ENCODE measurements around the gene URAD.
"Not testable (repeated sequence)": the region's sequence is repeated elsewhere in the genome, so short reads cannot be mapped to it uniquely, and the experiment has no call there.

Gene URAD, protein sequence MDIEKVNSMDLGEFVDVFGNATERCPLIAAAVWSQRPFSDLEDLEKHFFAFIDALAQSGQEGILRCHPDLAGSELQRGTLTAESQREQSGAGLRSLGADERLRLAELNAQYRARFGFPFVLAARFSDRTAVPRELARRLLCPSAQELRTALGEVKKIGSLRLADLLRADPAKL

DNA sequence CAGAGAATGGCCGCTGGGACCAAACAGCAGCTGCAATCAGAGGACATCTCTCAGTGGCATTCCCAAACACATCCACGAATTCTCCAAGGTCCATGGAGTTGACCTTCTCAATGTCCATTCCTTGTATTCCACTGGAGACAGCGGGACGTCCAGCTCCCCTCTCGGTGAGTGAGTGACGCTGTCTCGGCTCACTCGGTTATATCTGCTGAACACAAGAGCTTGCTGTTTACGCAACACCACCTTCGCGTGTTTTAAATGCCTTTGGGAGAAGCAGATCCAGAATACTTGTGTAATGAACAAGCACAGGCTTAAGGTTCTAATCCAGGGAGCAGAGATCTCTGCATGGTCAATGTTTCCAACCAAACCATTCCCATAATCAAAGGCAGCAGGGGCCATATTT is at the start of gene URAD:
Gene URAD, minus strand, starts transcription at position 174 of the 400 bp plus-strand sequence. Its CDS starts 56 bp downstream, at position 118.
- no peak for DNase-seq

- DNase-seq: no peak
Measured at GRCh38 chr13:28037399-28037798, 48.9 kb upstream of the URAD start.

DNA sequence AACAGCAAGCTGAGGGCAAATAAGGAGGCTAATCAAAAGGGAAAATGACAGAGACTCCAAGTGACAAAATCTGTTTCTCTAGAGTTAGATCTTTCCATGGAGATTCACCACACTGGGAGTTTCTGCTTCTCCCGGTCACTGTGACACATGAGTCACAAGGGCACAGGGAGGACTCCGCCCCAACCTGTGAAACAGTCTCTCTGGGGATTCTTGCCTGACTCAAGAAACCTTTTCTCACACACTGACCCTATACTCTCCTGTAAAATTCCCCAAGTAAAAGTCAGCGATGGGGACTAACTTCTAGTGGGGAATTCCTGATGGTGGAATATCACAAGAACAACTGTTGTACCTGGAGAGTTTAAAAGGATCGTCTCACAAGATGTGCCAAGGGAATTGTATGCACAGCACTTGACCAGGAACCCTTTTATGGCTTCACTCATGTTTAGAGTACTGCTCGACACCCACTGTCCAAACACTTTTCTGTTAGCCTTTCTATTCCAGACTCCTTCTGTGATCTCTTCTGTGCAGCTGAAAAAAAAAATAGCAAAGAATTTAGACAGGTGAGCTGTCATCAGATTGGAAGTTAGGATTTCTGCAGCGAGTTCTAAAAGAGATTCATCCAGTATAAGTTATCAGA is 46.8 kb upstream of the URAD start:
- DNase-seq: no peak

GRCh38 chr13:28033894-28034655 is 45.6 kb upstream of the URAD start:
- no peak for DNase-seq

GRCh38 chr13:28032438-28032837 is 43.9 kb upstream of the URAD start:
- not testable (repeated sequence) for DNase-seq

DNA sequence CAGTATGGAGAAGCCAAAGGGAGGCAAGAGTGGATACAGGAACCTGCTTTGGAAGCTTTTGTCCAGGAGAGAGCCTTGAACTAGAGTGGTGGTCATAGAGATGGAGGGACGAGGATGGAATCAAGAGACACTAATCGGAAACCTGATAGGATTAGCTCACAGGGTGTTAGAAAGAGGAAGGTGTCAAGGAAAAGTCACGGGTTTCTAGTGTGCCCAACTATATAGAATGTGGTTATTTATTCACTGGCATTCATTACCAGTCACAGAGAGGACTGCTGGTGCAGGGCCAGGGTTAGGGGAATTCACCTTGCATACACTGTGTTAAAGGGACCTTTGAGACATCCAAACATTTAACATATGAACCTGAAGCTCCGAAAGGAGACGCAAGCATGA is 43.4 kb upstream of the URAD start:
- DNase-seq: no peak

DNA sequence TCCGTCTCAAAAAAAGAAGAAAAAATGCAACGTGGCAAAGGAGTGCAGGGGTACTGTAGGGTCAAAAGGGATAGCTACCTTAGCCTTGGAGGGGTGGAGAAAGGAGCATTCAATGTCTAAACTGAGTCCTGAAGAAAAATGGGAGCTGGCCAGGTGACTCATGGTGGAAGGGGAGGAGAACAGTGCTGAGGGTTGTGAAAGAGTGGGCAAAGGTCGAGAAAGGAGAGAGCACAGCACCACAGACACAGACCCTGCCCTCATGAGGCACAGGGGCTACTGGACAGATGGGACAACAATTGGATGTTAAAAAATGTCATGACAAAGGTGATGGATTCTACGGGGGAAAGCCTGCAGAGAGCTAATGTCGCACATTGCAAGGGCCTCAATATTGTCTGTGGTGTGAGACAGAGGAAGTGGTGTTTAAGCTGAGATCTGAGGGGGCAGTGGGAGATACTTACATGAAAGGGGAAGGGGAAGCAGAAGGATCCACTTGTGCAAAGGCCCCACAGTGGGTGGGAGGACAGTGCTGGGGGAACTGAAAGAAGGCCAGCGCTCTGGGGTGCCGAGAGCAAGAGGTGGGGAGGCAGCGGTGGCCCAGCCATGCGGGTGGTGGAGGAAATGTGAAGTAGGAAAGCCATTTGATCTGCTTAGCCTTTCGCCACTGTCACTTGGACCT is 42.9 kb upstream of the URAD start:
- peak in 28 of 56 donors; percentile 2 to 38 (median 12) for DNase-seq

- DNase-seq: peak in 3 of 56 donors; percentile 2 to 4 (median 3)
Measured at GRCh38 chr13:28027607-28028364, 39.3 kb upstream of the URAD start.

GRCh38 chr13:28027071-28027470 is 38.6 kb upstream of the URAD start:
- no peak for DNase-seq

- DNase-seq: no peak
Measured at GRCh38 chr13:28026508-28026907, 38.0 kb upstream of the URAD start.

DNA sequence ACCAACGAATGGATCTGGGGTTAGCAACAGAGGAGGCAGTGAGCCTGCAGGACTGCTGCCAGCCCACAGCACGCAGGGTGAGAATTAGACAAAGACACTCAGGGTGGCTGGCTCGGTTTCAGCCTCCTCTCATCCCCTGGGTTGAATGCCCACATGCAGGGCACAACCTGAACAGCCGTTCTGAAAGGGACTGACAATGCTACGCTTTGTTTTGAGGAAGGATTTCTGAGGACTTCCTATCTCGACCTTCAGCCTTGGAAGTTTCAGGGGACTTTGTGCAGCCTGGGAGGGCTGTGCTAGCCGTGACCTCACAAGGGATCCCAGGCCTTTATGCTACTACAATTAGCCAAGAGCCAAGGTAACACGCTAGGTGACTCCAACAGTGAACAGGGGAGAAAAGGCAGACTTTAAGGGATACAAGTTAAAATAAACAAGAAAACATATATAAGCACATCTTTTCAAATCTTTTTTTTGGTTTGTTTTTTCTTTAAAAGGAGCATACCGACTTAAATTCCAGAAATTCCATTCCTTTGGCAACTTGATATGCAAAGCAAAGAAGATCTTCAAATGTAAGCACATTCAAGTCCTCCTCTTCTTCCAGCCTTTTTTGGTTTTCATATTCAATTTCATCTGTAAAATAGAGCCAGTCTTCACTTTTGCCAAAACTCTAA is 34.5 kb upstream of the URAD start:
- no peak for DNase-seq

GRCh38 chr13:28014301-28014700 is 25.8 kb upstream of the URAD start:
- no peak for DNase-seq

DNA sequence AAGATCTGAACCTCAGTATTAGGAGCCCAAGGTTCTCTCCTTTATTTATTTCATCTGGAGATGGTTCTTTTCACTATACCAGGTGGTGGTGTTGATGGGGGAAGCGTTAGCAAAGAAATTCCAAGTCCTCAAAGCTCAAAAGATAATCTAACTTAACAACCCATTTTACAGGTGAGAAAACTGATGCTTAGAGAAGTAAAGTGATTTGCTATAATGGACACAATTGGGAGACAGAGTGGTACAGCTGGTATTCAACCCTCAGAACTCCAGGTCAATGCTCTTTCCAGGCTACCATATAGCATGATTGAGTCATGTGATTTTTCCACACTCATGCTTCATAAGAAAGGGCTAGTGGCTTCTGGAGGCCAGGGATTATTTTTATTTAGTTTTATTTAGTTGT is 25.0 kb upstream of the URAD start:
- DNase-seq: no peak

DNA sequence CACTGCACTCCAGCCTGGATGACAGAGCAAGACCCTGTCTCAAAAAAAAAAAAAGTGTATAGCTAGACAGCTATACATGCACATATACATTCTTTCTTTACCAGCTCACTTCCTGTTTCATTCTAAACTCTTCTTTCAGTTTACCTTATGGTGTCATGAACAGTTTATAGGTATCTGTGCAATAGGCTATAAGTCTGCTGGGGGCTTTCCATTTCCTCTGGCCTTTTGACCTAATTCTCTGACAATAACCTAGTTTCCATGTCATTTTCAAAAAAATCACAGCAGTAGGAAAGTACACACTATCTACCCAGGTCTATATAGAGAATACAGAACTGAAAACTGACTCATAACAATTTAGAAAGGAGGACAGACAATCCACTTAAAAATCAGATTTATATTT is 24.4 kb upstream of the URAD start:
- no peak for DNase-seq

GRCh38 chr13:28012383-28012782 is 23.9 kb upstream of the URAD start:
- DNase-seq: no peak

DNA sequence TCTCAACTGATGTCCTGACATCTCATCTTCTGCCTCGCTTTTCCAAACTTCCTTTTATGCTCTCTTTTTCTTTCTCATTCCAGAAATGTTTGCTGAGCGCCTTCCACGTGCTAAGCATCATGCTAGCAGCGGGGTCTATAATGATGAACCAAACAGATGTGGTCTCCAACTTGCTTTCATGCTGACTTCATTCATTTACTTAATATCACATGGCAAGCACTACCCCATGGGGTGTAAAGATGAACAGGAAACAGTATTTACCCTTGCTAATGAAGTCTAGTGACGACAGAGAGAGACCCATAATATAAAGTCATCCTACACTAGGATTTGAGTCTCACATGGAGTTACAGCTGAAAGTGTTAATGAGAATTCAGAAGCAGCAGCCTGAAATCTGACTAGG is 21.6 kb upstream of the URAD start:
- no peak for DNase-seq

GRCh38 chr13:28005016-28005415 is 16.5 kb upstream of the URAD start:
- not testable (repeated sequence) for DNase-seq

DNA sequence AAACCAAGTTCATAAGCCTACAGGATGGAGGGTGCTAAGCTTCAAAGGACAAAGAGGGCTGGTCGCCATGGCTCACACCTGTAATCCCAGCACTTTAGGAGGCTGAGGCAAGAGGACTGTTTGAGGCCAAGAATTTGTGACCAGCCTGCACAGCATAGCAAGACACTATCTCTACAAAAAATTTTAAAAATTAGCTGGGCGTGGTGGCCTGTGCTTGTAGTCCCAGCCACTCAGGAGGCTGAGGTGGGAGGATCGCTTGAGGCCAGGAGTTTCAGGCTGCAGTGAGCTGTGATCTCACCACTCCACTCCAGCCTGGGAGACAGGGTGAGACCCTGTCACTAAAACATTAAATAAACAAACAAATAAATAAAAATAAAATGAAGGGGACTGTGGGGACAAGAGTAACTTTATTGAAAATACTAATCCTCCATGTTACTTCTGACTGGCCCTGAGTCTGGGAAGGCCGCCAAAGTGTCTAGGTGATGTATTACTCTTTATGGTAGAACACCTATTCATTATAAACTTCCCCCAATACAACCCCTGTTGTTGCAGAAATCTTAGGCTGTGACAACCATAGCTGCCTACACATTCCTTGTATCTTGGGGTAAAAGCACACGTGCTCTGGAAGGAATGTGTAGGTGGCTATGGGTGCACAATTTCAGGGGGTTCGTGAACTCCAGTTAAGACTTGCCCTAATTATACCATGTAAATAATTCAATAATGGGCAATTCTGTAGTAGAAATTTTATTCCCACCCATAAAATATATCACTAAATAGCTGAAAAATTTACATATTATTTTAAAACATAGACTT is 14.6 kb upstream of the URAD start:
- DNase-seq: no peak

- DNase-seq: no peak
Measured at GRCh38 chr13:28001837-28002473, 13.5 kb upstream of the URAD start.
